ENCODE measurements around the gene RRBP1.

RRBP1 gene

GRCh38 chr20:17620371-17621228 lies 61.4 kb downstream of the RRBP1 start:
- no peak for DNase-seq

DNA sequence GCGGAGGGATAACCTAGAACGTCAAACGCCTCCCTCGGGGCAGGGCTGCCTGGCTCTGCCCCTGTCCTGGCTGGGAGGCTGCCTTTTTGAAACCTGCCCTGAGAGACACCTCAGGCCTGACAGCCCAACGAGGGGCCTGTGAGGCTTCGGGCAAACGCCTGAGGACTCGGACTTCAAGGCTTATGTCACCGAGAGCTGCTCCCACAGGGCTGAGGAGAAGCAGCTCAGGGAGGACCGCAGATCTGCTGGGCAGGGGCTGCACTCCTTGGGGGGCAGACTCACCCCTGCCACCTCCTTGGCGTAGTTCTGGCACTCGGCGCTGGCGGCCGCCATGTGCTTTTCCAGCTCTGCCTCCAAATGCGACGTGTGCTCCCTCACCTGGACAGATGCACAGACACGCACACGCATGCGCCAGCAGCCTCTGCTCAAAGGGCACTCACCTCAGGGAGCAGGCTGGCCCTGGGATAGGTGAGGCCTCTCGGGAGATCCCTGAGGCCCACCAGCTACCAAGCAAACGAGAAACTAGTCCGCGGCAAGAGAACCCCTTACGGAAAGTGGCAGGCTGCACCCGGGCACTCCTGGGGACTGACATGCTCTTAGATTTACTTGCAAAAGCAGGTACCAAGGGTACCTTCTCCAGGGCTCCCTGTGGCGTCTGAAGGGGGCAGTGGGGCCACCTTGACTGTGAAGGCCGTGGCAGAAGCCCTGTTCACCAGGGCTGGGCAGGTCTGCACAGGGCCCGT lies 62.5 kb downstream of the RRBP1 start:
- DNase-seq = no peak

GRCh38 chr20:17618673-17619013 lies 63.4 kb downstream of the RRBP1 start:
- no peak for DNase-seq

GRCh38 chr20:17617868-17618672 lies 64.0 kb downstream of the RRBP1 start:
- DNase-seq = no peak

DNA sequence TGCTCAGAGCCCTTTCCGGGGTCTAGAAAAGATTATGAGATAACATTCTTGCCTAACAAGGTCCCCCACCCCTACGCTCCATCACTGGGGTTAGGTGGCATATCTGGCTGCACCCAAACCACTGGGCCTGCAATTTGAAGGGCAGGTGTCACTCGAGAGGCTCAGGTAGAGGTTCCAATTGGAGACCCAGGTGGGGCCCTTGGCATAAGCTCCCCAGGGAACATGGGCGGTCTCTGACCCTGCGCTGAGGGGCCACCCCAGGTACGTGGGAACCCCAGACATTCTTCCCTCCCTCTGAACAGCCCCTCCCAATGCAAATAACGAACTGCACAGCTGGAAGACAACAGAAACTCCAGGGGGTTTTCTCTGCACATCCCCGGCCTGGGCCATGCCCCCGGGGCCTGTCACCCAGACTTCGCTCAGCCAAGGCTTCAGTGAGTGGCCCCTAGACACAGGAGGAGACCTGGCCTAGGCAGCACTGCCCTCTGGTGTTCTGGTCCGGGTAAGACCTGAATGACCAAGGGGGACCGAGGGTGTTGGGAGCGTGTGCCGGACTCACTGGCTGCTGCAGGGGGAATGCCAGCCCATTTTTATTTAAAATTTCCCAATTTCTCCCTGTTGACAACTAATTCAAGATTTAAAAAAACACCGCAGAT lies 64.7 kb downstream of the RRBP1 start:
- no peak for DNase-seq

DNA sequence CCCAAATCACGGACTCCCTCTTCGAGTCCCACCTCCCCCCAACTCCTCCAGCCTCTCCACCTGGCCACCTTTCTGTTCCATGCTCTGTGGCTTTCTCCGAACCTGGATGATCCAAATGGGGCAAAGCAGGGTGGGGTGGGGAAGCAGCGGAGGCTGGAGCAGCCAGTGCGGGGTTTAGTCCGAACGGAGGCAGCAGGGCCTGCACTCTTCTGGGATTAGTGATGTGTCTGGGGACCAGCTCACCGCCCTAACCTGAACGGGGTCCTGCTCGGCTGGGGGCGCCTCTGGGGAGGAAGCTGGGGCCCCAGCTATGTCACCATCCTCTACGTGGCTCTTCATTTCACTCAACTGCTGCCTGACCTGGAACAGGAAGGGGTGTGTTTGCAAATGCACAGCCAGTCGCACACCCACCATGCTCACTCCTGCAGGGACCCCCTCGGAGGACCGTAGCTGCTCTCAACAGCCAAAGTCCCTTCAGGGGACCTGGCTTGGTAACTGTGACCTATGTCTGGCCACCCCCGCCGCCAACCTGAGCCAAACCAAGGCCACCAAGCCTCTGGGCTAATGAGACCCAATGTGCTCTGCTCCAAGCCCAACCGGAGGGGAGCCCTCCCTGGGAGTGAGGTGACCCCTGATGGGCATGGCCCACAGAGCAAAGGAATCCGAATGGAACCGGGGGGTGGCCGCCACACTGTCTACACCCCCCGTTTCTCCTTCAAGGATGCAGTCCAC lies 65.4 kb downstream of the RRBP1 start:
- DNase-seq = no peak

DNA sequence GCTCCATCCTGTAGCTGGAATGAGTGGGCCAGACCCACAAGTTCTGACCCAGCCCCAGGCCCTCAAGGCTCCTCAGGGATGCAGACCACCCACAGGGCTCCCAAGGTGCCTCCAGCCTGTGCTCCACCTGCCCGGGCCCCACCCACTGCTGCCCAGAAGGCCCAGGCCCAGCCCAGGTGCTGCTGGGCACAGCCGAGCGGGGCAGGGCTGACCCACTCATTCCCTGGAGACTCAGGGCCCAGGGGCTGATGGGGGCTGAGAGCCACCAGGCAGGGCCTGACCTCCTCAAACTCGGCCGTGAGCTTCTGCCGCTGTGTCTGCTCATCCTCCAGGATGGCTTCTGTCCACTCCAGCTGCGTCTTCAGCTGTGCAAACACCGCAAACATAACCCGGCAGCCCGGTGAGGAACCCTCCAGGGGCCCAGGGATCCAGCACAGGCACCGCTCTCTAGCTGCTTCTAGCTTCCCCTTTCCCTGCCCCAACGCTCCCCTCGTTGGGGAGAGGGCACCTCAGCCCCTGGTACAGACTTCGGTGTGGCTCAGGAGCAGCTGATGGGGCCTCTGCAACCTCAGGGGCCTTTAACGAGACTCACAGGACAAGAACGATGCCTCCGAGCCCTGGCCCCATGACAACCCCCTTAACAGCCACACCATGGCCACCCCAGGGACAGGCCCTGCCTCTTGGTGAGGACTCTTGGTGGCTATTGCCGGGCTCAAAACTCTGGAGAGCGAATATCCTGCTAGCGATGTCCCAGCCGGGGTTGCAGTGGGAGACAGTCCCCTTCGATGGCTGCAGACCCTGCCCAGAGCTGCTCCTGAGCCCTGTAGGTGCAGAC lies 66.2 kb downstream of the RRBP1 start:
- no peak for DNase-seq

- no peak for DNase-seq
Measured at GRCh38 chr20:17614812-17615644, 67.0 kb downstream of the RRBP1 start.

- no peak for DNase-seq
Measured at GRCh38 chr20:17614176-17614811, 67.7 kb downstream of the RRBP1 start.

GRCh38 chr20:17613328-17614175 lies 68.5 kb downstream of the RRBP1 start:
- no peak for DNase-seq

DNA sequence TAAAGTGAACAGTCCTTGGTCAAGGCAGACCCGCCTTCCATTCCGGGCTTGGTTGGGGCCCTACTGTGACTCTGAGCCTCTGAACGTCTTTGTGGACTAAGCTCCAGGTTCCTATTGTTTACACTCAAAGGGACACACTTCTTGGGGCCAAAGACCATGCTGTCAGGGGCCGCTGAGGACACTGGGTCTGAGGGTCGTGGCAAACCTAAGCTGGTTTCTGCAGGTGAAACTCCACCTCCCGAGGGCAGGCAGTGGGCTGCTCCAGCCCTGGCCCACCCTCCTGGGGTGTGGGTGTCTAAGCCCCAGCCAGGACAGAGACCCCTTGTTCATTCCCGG lies 69.1 kb downstream of the RRBP1 start:
- no peak for DNase-seq

DNA sequence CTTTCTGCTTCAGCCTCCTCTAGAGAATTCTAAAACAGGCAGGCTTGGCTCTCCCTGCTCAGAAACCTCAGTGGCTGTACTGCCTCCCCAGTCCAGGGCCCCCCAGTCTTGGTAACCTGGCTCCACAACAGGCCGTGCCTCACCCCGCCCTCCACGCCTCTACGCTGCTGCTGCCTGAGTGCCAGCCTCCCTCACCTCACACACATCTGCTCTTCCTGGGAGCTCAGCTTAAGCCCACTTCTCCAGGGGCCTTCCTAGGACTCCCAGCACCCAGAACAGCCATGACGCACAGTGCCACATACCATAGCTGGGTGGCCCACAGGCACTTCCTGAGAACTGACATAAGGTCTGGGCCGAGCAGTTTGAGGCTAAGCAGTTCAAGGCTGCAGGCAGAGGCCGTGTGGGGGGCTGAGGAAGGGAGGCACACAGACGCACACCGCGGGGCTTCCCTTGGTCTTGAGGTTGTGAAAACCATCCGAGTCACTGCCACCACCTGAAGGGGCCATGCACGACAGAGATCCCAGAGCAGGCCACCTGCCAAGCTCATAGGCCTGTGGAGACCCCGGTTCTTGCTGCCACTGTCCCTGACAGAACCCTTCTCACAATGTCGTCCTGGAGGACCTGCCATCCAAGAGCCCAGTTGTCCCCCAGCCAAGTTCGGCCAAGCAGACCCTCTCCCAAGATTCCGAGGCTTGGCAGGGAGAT lies 69.6 kb downstream of the RRBP1 start:
- DNase-seq = no peak

DNA sequence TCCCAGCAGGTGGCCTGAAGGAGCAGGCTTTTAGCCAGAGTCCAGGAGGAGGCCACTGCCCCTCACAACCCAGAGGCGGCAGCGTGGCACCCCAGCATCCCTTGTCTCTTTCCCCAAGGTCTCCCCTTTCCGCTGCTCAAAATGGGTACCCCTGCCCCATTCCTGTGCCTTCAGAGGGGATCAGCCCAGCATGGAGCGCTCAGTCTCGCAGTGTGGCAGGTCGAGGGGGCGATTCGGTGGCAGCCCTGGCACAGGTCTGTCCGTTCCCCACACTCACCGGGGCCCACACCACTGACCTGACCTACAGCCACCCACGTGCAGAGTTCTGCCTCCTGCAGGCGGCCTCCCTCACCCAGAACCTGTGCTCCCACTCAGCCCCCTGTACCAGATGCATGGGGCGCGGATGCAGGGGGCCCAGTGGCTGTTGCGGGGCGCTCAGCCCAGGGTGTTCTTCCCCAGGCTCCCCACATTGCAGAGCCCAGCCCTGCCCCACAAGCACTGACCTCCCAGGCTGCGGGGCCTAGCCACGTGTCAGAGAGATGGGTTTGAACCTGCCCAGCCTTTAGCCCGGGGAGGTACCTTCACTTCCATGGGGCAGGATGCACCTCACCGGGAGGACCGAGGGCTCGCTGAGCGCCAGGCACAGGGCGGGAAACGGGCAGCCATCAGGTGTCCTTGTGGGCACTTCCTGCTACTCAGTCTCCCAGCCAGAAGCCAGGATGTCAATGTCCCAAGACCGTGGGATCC lies 70.3 kb downstream of the RRBP1 start:
- DNase-seq = no peak

- DNase-seq = no peak
Measured at GRCh38 chr20:17611290-17611539, 70.8 kb downstream of the RRBP1 start.

- DNase-seq = no peak
Measured at GRCh38 chr20:17610566-17611289, 71.3 kb downstream of the RRBP1 start.

DNA sequence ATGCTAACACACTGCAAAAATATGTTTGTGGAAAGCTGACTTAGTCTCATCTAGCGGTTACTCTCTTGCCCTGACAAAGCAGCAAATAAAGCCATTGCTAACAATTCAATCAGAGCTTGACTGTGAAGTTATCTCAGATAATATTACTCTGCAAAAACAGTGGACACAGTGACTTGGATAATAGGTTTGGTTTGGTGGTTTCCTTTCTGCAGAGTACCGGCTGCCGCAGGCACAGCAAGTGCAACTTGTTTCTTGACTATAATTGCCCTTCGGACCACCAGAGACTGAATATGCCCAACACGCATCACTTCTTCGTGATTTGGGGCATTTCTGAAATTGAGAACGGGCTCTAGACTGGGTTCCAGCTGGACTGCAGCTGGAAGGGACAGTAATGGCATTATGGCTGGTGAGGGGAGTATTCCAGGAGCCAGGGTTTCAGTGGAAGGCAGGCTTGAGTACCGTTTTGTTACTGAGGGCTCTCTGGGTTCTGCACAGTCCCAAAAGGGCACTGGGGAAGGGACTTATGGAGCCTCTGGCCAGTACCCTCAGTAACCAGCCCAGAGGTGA lies 72.1 kb downstream of the RRBP1 start:
- DNase-seq = no peak

All from KG1 (cell line).